HepG2 (cell line): ENCODE data around the gene ELL3. TPM values are rescaled to one million over a fixed set of nuclear protein-coding genes. Genes with fewer than 3 reads are reported as not detected.

Experiments used
- ADNP ChIP-seq: sonication (generic); formaldehyde crosslinking; IDR thresholded peaks from 2 replicates; pipeline ENCODE4 v1.4.0; 2020; ENCODE audit warnings: missing genetic modification reagents
- DMTF1 ChIP-seq: sonication (generic); formaldehyde crosslinking; IDR thresholded peaks from 2 replicates; pipeline ENCODE4 v1.4.0; 2020; ENCODE audit warnings: mild to moderate bottlenecking, missing genetic modification reagents
- FOXP1 ChIP-seq, 2 experiments: fragments of 450-650 bp in 1 of 2; IDR thresholded peaks; 2 replicates each; pipeline ENCODE4 v1.6.1; 2017 to 2018; ENCODE audit warnings: antibody characterized with exemption in 1 of 2
- HNF1B ChIP-seq: sonication (generic); formaldehyde crosslinking; IDR thresholded peaks from 2 replicates; pipeline ENCODE4 v1.5.1; 2020; ENCODE audit warnings: mild to moderate bottlenecking, moderate library complexity, missing genetic modification reagents
- HNRNPL ChIP-seq: fragments of 200-400 bp; formaldehyde crosslinking; IDR thresholded peaks from 2 replicates; pipeline ENCODE4 v1.6.1; 2017; ENCODE audit warnings: mild to moderate bottlenecking, low read depth, low read length
- MBD4 ChIP-seq: IDR thresholded peaks from 2 replicates; pipeline ENCODE4 v1.6.1; 2012; ENCODE audit warnings: low read length, inconsistent platforms, borderline replicate concordance
- MED8 ChIP-seq: sonication (generic); formaldehyde crosslinking; IDR thresholded peaks from 2 replicates; pipeline ENCODE4 v1.8.1; 2023; ENCODE audit warnings: mild to moderate bottlenecking, missing genetic modification reagents; ENCODE audit not compliant: insufficient replicate concordance
- MTA1 ChIP-seq: sonication (generic); formaldehyde crosslinking; IDR thresholded peaks from 2 replicates; pipeline ENCODE4 v1.4.0; 2020; ENCODE audit warnings: missing genetic modification reagents, mild to moderate bottlenecking, borderline replicate concordance
- MYNN ChIP-seq: sonication (generic); formaldehyde crosslinking; IDR thresholded peaks from 2 replicates; pipeline ENCODE4 v1.4.0; 2020; ENCODE audit warnings: mild to moderate bottlenecking, low read depth, missing genetic modification reagents
- NCOA2 ChIP-seq: sonication (generic); formaldehyde crosslinking; IDR thresholded peaks from 2 replicates; pipeline ENCODE4 v1.8.0; 2022; ENCODE audit warnings: inconsistent platforms
- RXRB ChIP-seq: IDR thresholded peaks from 2 replicates; pipeline ENCODE4 v1.6.1; 2016; ENCODE audit warnings: borderline replicate concordance, missing genetic modification reagents, missing compliant biosample characterization
- SIN3B ChIP-seq: fragments of 150-350 bp; IDR thresholded peaks from 2 replicates; pipeline ENCODE4 v1.6.1; 2014; ENCODE audit warnings: low read length
- SNAPC2 ChIP-seq: sonication (generic); formaldehyde crosslinking; IDR thresholded peaks from 2 replicates; pipeline ENCODE4 v1.8.1; 2022; ENCODE audit warnings: mild to moderate bottlenecking, missing genetic modification reagents
- SRF ChIP-seq: IDR thresholded peaks from 2 replicates; pipeline ENCODE4 v1.6.1; 2011; ENCODE audit warnings: mild to moderate bottlenecking, low read depth, low read length, moderate library complexity
- SUZ12 ChIP-seq: fragments of 150-350 bp; IDR thresholded peaks from 2 replicates; pipeline ENCODE4 v1.6.1; 2014; ENCODE audit warnings: low read depth, low read length
- TEF ChIP-seq: sonication (generic); formaldehyde crosslinking; IDR thresholded peaks from 2 replicates; pipeline ENCODE4 v1.5.0; 2020; ENCODE audit warnings: missing genetic modification reagents
- ZBTB42 ChIP-seq: sonication (generic); formaldehyde crosslinking; IDR thresholded peaks from 2 replicates; pipeline ENCODE4 v1.5.0; 2020; ENCODE audit warnings: mild to moderate bottlenecking, missing genetic modification reagents
- ZFP37 ChIP-seq: sonication (generic); formaldehyde crosslinking; IDR thresholded peaks from 2 replicates; pipeline ENCODE4 v1.4.0; 2020; ENCODE audit warnings: missing genetic modification reagents, borderline replicate concordance
- ZNF496 ChIP-seq: sonication (generic); formaldehyde crosslinking; IDR thresholded peaks from 2 replicates; pipeline ENCODE4 v1.8.1; 2023; ENCODE audit warnings: mild to moderate bottlenecking, moderate library complexity, missing genetic modification reagents; ENCODE audit not compliant: insufficient replicate concordance
- ZNF501 ChIP-seq: sonication (generic); formaldehyde crosslinking; IDR thresholded peaks from 2 replicates; pipeline ENCODE4 v1.5.1; 2020; ENCODE audit warnings: mild to moderate bottlenecking, moderate library complexity, missing genetic modification reagents
- ZNF558 ChIP-seq: sonication (generic); formaldehyde crosslinking; IDR thresholded peaks from 2 replicates; pipeline ENCODE4 v1.9.0; 2022; ENCODE audit warnings: mild to moderate bottlenecking, missing genetic modification reagents, borderline replicate concordance
- ZNF780A ChIP-seq: sonication (generic); formaldehyde crosslinking; IDR thresholded peaks from 2 replicates; pipeline ENCODE4 v1.8.0; 2022; ENCODE audit warnings: mild to moderate bottlenecking, missing genetic modification reagents, moderate library complexity
- polyA plus RNA-seq, 8 experiments: library from polyadenylated mRNA; depleted of rRNA in 3 of 8; stranded (reverse) in 7 of 8; unstranded in 1 of 8; fragments of >200 nt; fragmentation: Illumina TruSeq in 4 of 8; extraction: Trizol in 4 of 8; gene quantifications; 2 replicates each; pipeline versions ENCODE4 v1.2.1 to v1.2.3, GENCODE V29; 2011 to 2016; ENCODE audit warnings: low read depth in 4 of 8, missing spikeins in 1 of 8, mixed read lengths in 1 of 8; ENCODE audit not compliant: insufficient read depth in 1 of 8
- total RNA-seq, 5 experiments: library from RNA; depleted of rRNA; stranded (reverse); fragments of >200 nt; fragmentation: Illumina TruSeq; extraction: Trizol; gene quantifications; 2 replicates each; pipeline ENCODE4 v1.2.3, GENCODE V29; 2016; ENCODE audit warnings: low read depth in 1 of 5
- TF ChIP-seq, protein P1 (sequence below): sonication (generic); formaldehyde crosslinking; IDR thresholded peaks from 2 replicates; pipeline ENCODE4 v1.8.0; 2022; ENCODE audit warnings: missing genetic modification reagents, mild to moderate bottlenecking, moderate library complexity, borderline replicate concordance

Gene ELL3
- total and polyA plus RNA-seq, 2 of the 13 experiments (the other 11 are each of a cell fraction or from before 2014, with no cell fraction given): 6.1 to 8.8 TPM

DNA sequence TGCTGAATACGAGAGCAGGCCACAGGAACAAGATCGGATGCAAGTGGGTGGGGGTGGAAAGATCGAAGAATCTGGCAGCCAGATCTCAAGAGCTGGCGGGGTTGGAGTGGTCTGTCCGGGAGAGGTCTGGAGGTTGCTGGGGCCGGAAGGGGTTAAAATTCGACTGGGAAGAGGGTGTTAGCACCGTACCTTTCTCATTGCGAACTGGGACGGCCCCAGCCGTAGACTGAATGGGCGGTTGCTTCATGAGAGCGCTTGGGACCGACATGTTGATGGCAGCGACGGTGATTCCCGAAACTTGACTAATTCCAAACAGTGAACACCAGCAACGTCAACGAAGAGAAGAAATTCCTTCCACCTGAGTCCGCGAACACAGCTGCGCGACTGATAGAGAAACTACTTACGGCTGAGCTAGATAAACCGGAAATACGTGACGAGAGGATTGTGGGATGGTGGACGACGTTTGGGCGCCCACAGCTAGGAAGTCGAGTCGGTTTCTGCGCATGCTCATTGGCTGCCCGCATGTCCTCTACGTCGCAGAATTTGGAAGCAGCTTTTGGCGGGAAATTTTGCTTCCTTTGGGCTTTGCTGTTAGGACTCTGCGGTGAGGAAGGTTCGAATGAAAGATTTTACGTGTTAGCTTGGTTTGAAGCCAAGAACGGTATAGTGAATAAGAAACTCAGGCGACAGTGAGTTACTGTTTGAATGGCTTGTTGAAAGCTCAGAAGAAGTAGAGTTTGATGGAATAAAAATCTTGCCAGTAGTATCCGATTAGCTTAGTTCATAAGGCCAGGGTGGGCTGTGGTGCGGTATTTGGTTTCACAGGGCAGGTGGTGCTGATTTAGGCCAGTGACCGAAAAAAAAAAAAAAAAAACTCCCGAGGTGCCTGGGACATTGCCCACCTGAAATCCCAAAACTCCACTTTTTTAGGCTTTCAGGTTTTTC lies 47.8 kb upstream of the ELL3 start, which contains the start of gene MFAP1 (continued):
- TF ChIP-seq ZBTB42 (CRISPR knock-in tag) (peak; percentile 69; the same call in 1 of the 2 replicates), HNF1B (CRISPR knock-in tag) (peak; percentile 72; the same call in 1 of the 2 replicates), ADNP (CRISPR knock-in tag) (no peak), MYNN (no peak), ZNF501 (CRISPR knock-in tag) (peak; percentile 64), SUZ12 (no peak), TEF (CRISPR knock-in tag) (no peak), SNAPC2 (CRISPR knock-in tag) (no peak), RXRB (CRISPR knock-in tag) (peak; percentile 45; the same call in 1 of the 2 replicates), HNRNPL (no peak), NCOA2 (CRISPR knock-in tag) (peak; percentile 64), MBD4 (no peak), FOXP1 (IDR thresholded peaks at IDR 0.05) (no peak), FOXP1 (CRISPR knock-in tag; IDR thresholded peaks at IDR 0.05) (0 out of 2 replicates have a peak, but pooled peaks have one; percentile 11), SRF (no peak), ZFP37 (no peak), SIN3B (0 out of 2 replicates have a peak, but pooled peaks have one; percentile 50), ZNF496 (CRISPR knock-in tag) (no peak), MTA1 (CRISPR knock-in tag) (no peak; the same call in 1 of the 2 replicates), MED8 (CRISPR knock-in tag) (no peak), DMTF1 (no peak), ZNF558 (peak; percentile 37; the same call in 1 of the 2 replicates), ZNF780A (CRISPR knock-in tag) (no peak; the same call in 1 of the 2 replicates)
- TF ChIP-seq, protein P1, sequence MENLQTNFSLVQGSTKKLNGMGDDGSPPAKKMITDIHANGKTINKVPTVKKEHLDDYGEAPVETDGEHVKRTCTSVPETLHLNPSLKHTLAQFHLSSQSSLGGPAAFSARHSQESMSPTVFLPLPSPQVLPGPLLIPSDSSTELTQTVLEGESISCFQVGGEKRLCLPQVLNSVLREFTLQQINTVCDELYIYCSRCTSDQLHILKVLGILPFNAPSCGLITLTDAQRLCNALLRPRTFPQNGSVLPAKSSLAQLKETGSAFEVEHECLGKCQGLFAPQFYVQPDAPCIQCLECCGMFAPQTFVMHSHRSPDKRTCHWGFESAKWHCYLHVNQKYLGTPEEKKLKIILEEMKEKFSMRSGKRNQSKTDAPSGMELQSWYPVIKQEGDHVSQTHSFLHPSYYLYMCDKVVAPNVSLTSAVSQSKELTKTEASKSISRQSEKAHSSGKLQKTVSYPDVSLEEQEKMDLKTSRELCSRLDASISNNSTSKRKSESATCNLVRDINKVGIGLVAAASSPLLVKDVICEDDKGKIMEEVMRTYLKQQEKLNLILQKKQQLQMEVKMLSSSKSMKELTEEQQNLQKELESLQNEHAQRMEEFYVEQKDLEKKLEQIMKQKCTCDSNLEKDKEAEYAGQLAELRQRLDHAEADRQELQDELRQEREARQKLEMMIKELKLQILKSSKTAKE (CRISPR knock-in tag): no peak
